K562 (cell line): ENCODE data around the gene TAS2R40. TPM values are rescaled to one million over a fixed set of nuclear protein-coding genes. Genes with fewer than 3 reads are reported as not detected.

Experiments used
- ETV1 ChIP-seq: fragments of 450-650 bp; conservative IDR thresholded peaks from 2 replicates; pipeline ENCODE4 v1.6.1; 2016; ENCODE audit warnings: missing genetic modification characterization, control low read depth, low read depth, missing compliant biosample characterization
- HMG20A ChIP-seq: fragments of 450-650 bp; formaldehyde crosslinking; conservative IDR thresholded peaks from 2 replicates; pipeline ENCODE4 v1.4.0; 2020; ENCODE audit warnings: mild to moderate bottlenecking, mixed read lengths
- MLLT1 ChIP-seq, 2 experiments: fragments of 450-650 bp; IDR thresholded peaks; 2 replicates each; pipeline ENCODE4 v1.6.1; 2016
- MYBL2 ChIP-seq, 2 experiments: fragments of 450-650 bp in 1 of 2; sonication (generic) in 1 of 2; formaldehyde crosslinking in 1 of 2; IDR thresholded peaks; 2 replicates each; pipeline versions ENCODE4 v1.6.1 to v1.8.1; 2017 to 2022; ENCODE audit warnings: borderline replicate concordance in 1 of 2, inconsistent platforms in 1 of 2, low read depth in 1 of 2, mild to moderate bottlenecking in 1 of 2, missing genetic modification reagents in 1 of 2, moderate library complexity in 1 of 2
- MYC ChIP-seq, 2 experiments: fragments of 250-450 bp in 1 of 2; sonication (Bioruptor Pico) in 1 of 2; IDR thresholded peaks; 2 replicates each; pipeline versions ENCODE4 v1.5.1 to v1.6.1; 2012 to 2021; ENCODE audit warnings: low read depth in 2 of 2, borderline replicate concordance in 1 of 2, improper control_type of control experiment in 1 of 2, low read length in 1 of 2, mild to moderate bottlenecking in 1 of 2, moderate library complexity in 1 of 2
- ZNF12 ChIP-seq: sonication (generic); formaldehyde crosslinking; IDR thresholded peaks from 2 replicates; pipeline ENCODE4 v1.4.0; 2020; ENCODE audit warnings: mild to moderate bottlenecking, missing genetic modification reagents
- polyA plus RNA-seq, 8 experiments: library from polyadenylated mRNA; depleted of rRNA in 4 of 8; stranded (reverse) in 5 of 8; unstranded in 3 of 8; fragments of >200 nt; fragmentation: Nextera tagmentation in 2 of 8; fragmentation: Illumina TruSeq in 1 of 8; extraction: Ambion mirVana in 2 of 8; extraction: Trizol in 1 of 8; gene quantifications; 2 replicates each; pipeline versions ENCODE4 v1.2.1 to v1.2.3, GENCODE V29; 2011 to 2014; ENCODE audit warnings: inconsistent platforms in 1 of 8, missing spikeins in 1 of 8
- total RNA-seq, 7 experiments: library from RNA; depleted of rRNA in 6 of 7; stranded (reverse); fragments of >200 nt in 6 of 7; fragmentation: Illumina TruSeq in 2 of 7; extraction: Trizol in 2 of 7; gene quantifications; 2 replicates each; pipeline versions ENCODE4 v1.2.1 to v1.2.3, GENCODE V29; 2011 to 2021; ENCODE audit warnings: low replicate concordance in 1 of 7
- TF ChIP-seq, protein P1 (sequence below), 2 experiments: fragments of 450-650 bp; IDR thresholded peaks; 2 replicates each; pipeline ENCODE4 v1.6.1; 2016; ENCODE audit warnings: mild to moderate bottlenecking in 2 of 2, borderline replicate concordance in 1 of 2, low read depth in 1 of 2, moderate library complexity in 1 of 2
- TF ChIP-seq, protein P2 (sequence below): sonication (generic); formaldehyde crosslinking; IDR thresholded peaks from 2 replicates; pipeline ENCODE4 v1.8.1; 2023; ENCODE audit warnings: mild to moderate bottlenecking, missing genetic modification reagents
- TF ChIP-seq, protein P3 (sequence below): fragments of 450-650 bp; IDR thresholded peaks from 2 replicates; pipeline ENCODE4 v1.7.1; 2018; ENCODE audit warnings: mild to moderate bottlenecking, low read depth; ENCODE audit not compliant: partially characterized antibody

The TAS2R40 gene
- total and polyA plus RNA-seq, 9 of the 15 experiments (the other 6 are each of a cell fraction or from before 2014, with no cell fraction given), result not detected

GRCh38 chr7:143263266-143264195 is 41.7 kb downstream of the TAS2R40 start, which contains the start of gene GSTK1 (continued):
- TF ChIP-seq, protein P1, sequence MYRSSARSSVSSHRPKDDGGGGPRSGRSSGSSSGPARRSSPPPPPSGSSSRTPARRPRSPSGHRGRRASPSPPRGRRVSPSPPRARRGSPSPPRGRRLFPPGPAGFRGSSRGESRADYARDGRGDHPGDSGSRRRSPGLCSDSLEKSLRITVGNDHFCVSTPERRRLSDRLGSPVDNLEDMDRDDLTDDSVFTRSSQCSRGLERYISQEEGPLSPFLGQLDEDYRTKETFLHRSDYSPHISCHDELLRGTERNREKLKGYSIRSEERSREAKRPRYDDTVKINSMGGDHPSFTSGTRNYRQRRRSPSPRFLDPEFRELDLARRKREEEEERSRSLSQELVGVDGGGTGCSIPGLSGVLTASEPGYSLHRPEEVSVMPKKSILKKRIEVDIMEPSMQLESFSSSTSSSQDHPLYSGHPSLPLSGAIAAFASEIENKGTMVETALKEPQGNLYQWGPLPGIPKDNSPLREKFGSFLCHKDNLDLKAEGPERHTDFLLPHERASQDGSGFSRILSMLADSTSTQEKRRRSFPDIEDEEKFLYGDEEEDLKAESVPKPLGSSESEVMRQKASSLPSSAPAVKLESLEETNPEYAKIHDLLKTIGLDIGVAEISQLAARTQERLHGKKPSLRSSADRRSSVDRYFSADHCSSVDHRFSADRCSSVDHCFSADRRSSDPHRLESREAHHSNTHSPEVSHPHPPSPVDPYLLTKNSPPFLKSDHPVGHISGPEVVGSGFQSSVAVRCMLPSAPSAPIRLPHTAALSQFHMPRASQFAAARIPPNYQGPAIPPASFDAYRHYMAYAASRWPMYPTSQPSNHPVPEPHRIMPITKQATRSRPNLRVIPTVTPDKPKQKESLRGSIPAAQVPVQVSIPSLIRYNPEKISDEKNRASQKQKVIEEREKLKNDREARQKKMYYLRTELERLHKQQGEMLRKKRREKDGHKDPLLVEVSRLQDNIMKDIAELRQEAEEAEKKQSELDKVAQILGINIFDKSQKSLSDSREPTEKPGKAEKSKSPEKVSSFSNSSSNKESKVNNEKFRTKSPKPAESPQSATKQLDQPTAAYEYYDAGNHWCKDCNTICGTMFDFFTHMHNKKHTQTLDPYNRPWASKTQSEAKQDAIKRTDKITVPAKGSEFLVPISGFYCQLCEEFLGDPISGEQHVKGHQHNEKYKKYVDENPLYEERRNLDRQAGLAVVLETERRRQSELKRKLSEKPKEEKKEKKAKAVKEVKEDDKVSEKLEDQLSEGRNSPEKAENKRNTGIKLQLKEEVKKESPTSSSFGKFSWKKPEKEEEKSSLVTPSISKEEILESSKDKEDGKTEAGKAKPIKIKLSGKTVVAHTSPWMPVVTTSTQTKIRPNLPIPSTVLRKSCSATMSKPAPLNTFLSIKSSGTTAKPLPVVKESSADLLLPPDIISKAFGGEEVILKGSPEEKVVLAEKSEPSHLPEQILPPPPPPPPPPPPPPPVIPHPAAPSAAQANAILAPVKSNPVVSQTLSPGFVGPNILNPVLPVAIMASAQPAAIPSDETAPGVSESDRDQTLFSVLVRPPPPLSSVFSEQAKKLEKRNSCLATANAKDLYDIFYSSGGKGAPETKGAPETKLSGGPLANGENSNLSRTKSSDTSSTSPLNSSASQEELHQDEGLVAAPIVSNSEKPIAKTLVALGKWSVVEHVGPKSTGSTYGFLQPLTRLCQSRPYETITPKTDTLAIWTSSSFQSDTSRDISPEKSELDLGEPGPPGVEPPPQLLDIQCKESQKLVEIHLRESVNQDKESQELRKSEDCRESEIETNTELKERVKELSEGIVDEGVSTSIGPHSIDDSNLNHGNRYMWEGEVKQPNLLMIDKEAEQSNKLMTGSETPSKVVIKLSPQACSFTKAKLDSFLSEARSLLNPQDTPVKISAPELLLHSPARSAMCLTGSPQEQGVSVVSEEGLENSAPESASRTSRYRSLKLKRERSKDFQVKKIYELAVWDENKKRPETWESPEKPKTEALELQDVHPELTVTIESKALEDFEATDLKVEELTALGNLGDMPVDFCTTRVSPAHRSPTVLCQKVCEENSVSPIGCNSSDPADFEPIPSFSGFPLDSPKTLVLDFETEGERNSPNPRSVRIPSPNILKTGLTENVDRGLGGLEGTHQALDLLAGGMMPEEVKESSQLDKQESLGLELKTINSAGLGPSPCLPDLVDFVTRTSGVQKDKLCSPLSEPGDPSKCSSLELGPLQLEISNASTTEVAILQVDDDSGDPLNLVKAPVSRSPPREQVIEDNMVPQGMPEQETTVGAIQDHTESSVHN (IDR thresholded peaks at IDR 0.05; ENCODE audit: borderline replicate concordance in 1 of 2, low read depth in 1 of 2), result no peak
- TF ChIP-seq ETV1 (tag) (peak; percentile 89), MYC (IDR thresholded peaks at IDR 0.05; ENCODE audit: low read depth, low read length) (peak; percentile 82), MYC (CRISPR knock-in tag; IDR thresholded peaks at IDR 0.05; ENCODE audit: borderline replicate concordance, low read depth) (no peak; the same call in 1 of the 2 replicates), HMG20A (CRISPR knock-in tag) (no peak), MYBL2 (IDR thresholded peaks at IDR 0.05; ENCODE audit: low read depth) (no peak), MYBL2 (CRISPR knock-in tag; IDR thresholded peaks at IDR 0.05; ENCODE audit: borderline replicate concordance) (no peak), MLLT1 (IDR thresholded peaks at IDR 0.05) (no peak), ZNF12 (peak; percentile 60; the same call in 1 of the 2 replicates)
- TF ChIP-seq, protein P2, sequence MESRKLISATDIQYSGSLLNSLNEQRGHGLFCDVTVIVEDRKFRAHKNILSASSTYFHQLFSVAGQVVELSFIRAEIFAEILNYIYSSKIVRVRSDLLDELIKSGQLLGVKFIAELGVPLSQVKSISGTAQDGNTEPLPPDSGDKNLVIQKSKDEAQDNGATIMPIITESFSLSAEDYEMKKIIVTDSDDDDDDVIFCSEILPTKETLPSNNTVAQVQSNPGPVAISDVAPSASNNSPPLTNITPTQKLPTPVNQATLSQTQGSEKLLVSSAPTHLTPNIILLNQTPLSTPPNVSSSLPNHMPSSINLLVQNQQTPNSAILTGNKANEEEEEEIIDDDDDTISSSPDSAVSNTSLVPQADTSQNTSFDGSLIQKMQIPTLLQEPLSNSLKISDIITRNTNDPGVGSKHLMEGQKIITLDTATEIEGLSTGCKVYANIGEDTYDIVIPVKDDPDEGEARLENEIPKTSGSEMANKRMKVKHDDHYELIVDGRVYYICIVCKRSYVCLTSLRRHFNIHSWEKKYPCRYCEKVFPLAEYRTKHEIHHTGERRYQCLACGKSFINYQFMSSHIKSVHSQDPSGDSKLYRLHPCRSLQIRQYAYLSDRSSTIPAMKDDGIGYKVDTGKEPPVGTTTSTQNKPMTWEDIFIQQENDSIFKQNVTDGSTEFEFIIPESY (CRISPR knock-in tag), result peak; percentile 64
- TF ChIP-seq, protein P3, sequence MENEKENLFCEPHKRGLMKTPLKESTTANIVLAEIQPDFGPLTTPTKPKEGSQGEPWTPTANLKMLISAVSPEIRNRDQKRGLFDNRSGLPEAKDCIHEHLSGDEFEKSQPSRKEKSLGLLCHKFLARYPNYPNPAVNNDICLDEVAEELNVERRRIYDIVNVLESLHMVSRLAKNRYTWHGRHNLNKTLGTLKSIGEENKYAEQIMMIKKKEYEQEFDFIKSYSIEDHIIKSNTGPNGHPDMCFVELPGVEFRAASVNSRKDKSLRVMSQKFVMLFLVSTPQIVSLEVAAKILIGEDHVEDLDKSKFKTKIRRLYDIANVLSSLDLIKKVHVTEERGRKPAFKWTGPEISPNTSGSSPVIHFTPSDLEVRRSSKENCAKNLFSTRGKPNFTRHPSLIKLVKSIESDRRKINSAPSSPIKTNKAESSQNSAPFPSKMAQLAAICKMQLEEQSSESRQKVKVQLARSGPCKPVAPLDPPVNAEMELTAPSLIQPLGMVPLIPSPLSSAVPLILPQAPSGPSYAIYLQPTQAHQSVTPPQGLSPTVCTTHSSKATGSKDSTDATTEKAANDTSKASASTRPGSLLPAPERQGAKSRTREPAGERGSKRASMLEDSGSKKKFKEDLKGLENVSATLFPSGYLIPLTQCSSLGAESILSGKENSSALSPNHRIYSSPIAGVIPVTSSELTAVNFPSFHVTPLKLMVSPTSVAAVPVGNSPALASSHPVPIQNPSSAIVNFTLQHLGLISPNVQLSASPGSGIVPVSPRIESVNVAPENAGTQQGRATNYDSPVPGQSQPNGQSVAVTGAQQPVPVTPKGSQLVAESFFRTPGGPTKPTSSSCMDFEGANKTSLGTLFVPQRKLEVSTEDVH, result peak; percentile 60
